Measurements from ENCODE around the gene ADCY4. TPM values are rescaled to one million over a fixed set of nuclear protein-coding genes. Genes with fewer than 3 reads are reported as not detected.
A peak's percentile ranks its signal among the peaks of the same experiment; 100 is the strongest.

Gene ADCY4
- total RNA-seq, 1 donor from 2014 or later: 3.3 TPM

- Mint-ChIP-seq H3K9me3 (ENCODE audit: low read depth) (no peaks in the 10 kb centered on the region), H3K36me3 (ENCODE audit: low read depth) (peaks cover 1% of the 10 kb centered on the region), H3K4me3 (ENCODE audit: unreplicated experiment) (no peak overlapping the region), H3K27me3 (ENCODE audit: low read depth) (no peaks in the 10 kb centered on the region), H3K27ac (ENCODE audit: unreplicated experiment) (peak overlapping the region; percentile 49), H3K4me1 (ENCODE audit: low read depth) (peaks cover 8% of the 10 kb centered on the region)
- no peak for TF ChIP-seq CTCF (IDR thresholded peaks at IDR 0.05)
- peak; percentile 52 for DNase-seq (ENCODE audit: low spot score)
These were observed 49.5 kb downstream of the ADCY4 start for GRCh38 chr14:24285351-24285750.

- TF ChIP-seq CTCF (IDR thresholded peaks at IDR 0.05): no peak
- Mint-ChIP-seq H3K36me3 (ENCODE audit: low read depth) (no peaks in the 10 kb centered on the region), H3K9me3 (ENCODE audit: low read depth) (no peaks in the 10 kb centered on the region), H3K27me3 (ENCODE audit: low read depth) (no peaks in the 10 kb centered on the region), H3K4me1 (ENCODE audit: low read depth) (peaks cover 8% of the 10 kb centered on the region), H3K4me3 (ENCODE audit: unreplicated experiment) (no peak overlapping the region), H3K27ac (ENCODE audit: unreplicated experiment) (no peak overlapping the region)
- peak; percentile 73 for DNase-seq (ENCODE audit: low spot score)
These were observed 50.3 kb downstream of the ADCY4 start for GRCh38 chr14:24284501-24285035.

- Mint-ChIP-seq H3K27me3 (ENCODE audit: low read depth) (no peaks in the 10 kb centered on the region), H3K4me3 (ENCODE audit: unreplicated experiment) (no peak overlapping the region), H3K9me3 (ENCODE audit: low read depth) (no peaks in the 10 kb centered on the region), H3K4me1 (ENCODE audit: low read depth) (peaks cover 8% of the 10 kb centered on the region), H3K36me3 (ENCODE audit: low read depth) (no peaks in the 10 kb centered on the region), H3K27ac (ENCODE audit: unreplicated experiment) (no peak overlapping the region)
- no peak for TF ChIP-seq CTCF (IDR thresholded peaks at IDR 0.05)
- DNase-seq (ENCODE audit: low spot score): peak; percentile 59
These were observed 50.9 kb downstream of the ADCY4 start for GRCh38 chr14:24283796-24284460.

GRCh38 chr14:24282736-24283135 is 52.1 kb downstream of the ADCY4 start:
- peaks cover 8% of the 10 kb centered on the region for H3K4me1 Mint-ChIP-seq (ENCODE audit: low read depth)
- H3K27ac Mint-ChIP-seq (ENCODE audit: unreplicated experiment): no peak overlapping the region
- H3K27me3 Mint-ChIP-seq (ENCODE audit: low read depth): no peaks in the 10 kb centered on the region

GRCh38 chr14:24281636-24282035 is 53.2 kb downstream of the ADCY4 start:
- no peaks in the 10 kb centered on the region for H3K27me3 Mint-ChIP-seq (ENCODE audit: low read depth)
- peaks cover 8% of the 10 kb centered on the region for H3K4me1 Mint-ChIP-seq (ENCODE audit: low read depth)
- no peaks in the 10 kb centered on the region for H3K36me3 Mint-ChIP-seq (ENCODE audit: low read depth)
- DNase-seq (ENCODE audit: low spot score): peak; percentile 10
- H3K4me3 Mint-ChIP-seq (ENCODE audit: unreplicated experiment): no peak overlapping the region
- no peak for TF ChIP-seq CTCF (IDR thresholded peaks at IDR 0.05)
- no peaks in the 10 kb centered on the region for H3K9me3 Mint-ChIP-seq (ENCODE audit: low read depth)
- no peak overlapping the region for H3K27ac Mint-ChIP-seq (ENCODE audit: unreplicated experiment)

More at GRCh38 chr14:24282736-24283135, 52.1 kb downstream of the ADCY4 start:
- H3K4me3 Mint-ChIP-seq (ENCODE audit: unreplicated experiment): no peak overlapping the region
- peak; percentile 51 for DNase-seq (ENCODE audit: low spot score)
- no peaks in the 10 kb centered on the region for H3K9me3 Mint-ChIP-seq (ENCODE audit: low read depth)
- no peaks in the 10 kb centered on the region for H3K36me3 Mint-ChIP-seq (ENCODE audit: low read depth)
- TF ChIP-seq CTCF (IDR thresholded peaks at IDR 0.05): no peak

Measured in chondrocyte (in vitro differentiated cells).